MCF 10A (cell line): ENCODE results near the gene DGKI. TPM values are rescaled to one million over a fixed set of nuclear protein-coding genes. Genes with fewer than 3 reads are reported as not detected.

Experiments
- BruUV-seq: library from RNA; stranded (reverse); fragments of 400-500 nt; replicated peaks from 2 replicates; lab custom pipeline; 2021; lab: Mats Ljungman, UMichigan
- CTCF ChIA-PET: fragments of 300-600 bp; sonication (Branson Sonifier 250); formaldehyde crosslinking; extraction: SDS; loops from one replicate; lab custom pipeline; 2021; ENCODE audit warnings: antibody characterized with exemption, inconsistent platforms; lab: Yijun Ruan, JAX
- POLR2A ChIA-PET: fragments of 300-600, 350-650 bp; sonication (Branson Sonifier 250); formaldehyde crosslinking; extraction: SDS; loops from one replicate; lab custom pipeline; 2020; ENCODE audit warnings: antibody characterized with exemption, inconsistent platforms; lab: Yijun Ruan, JAX
- DNase-seq: peaks from one replicate; pipeline ENCODE4 v3.0.0-alpha.2; 2018; ENCODE audit not compliant: unreplicated experiment
- H3K27ac Mint-ChIP-seq: one replicate; pipeline ENCODE4 v1.8.0; 2022; ENCODE audit warnings: mild to moderate bottlenecking, low read depth, mixed read lengths; ENCODE audit not compliant: unreplicated experiment
- H3K27me3 Mint-ChIP-seq: one replicate; pipeline ENCODE4 v1.8.0; 2022; ENCODE audit warnings: mixed read lengths; ENCODE audit not compliant: insufficient read depth, unreplicated experiment
- H3K36me3 Mint-ChIP-seq: one replicate; pipeline ENCODE4 v1.8.0; 2022; ENCODE audit warnings: mild to moderate bottlenecking, moderate library complexity, mixed read lengths; ENCODE audit not compliant: insufficient read depth, unreplicated experiment
- H3K4me1 Mint-ChIP-seq: one replicate; pipeline ENCODE4 v1.8.0; 2022; ENCODE audit warnings: mixed read lengths; ENCODE audit not compliant: insufficient read depth, unreplicated experiment
- H3K4me3 Mint-ChIP-seq: one replicate; pipeline ENCODE4 v1.8.0; 2022; ENCODE audit warnings: mild to moderate bottlenecking, moderate library complexity, mixed read lengths; ENCODE audit not compliant: unreplicated experiment
- H3K9me3 Mint-ChIP-seq: one replicate; pipeline ENCODE4 v1.8.0; 2022; ENCODE audit warnings: mixed read lengths; ENCODE audit not compliant: unreplicated experiment
- CTCF ChIP-seq: fragments of 200-600 bp; IDR thresholded peaks from one replicate; pipeline ENCODE4 v1.8.0; 2022; ENCODE audit warnings: antibody characterized with exemption, mild to moderate bottlenecking; ENCODE audit not compliant: unreplicated experiment
- intact Hi-C: fragments of 100-400 bp; cut with micrococcal nuclease; formaldehyde crosslinking; loops from 2 replicates; pipeline ENCODE4 v1.14.1; 2022
- total RNA-seq: library from RNA; stranded (reverse); gene quantifications from 2 replicates; pipeline ENCODE4 v1.2.3, GENCODE V29; 2022

The DGKI gene
- total RNA-seq, 1 experiment from 2014 or later = 1.4 TPM

- BruUV-seq = no TSS peak
- no peak overlapping the region for H3K27ac Mint-ChIP-seq
- ChIA-PET CTCF (interaction anchor here (0.6 to 5.3 kb wide), 14 partner anchors 7 to 1919 kb away, joined by 3 to 38 read pairs (median 5); no protein-coding TSS in a partner anchor), POLR2A (no interaction called here)
- H3K4me1 Mint-ChIP-seq = no peaks in the 10 kb centered on the region
- H3K9me3 Mint-ChIP-seq = no peaks in the 10 kb centered on the region
- peaks cover 10% of the 10 kb centered on the region for H3K27me3 Mint-ChIP-seq
- H3K4me3 Mint-ChIP-seq = no peak overlapping the region
- no peak for DNase-seq
- intact Hi-C loops = loop anchor here (10.0 kb wide), 2 partner anchors 1786 to 1916 kb away; no protein-coding TSS in a partner anchor
- TF ChIP-seq CTCF = no peak
- no peaks in the 10 kb centered on the region for H3K36me3 Mint-ChIP-seq
Observed at GRCh38 chr7:137590756-137591305, 255.9 kb downstream of the DGKI start.

GRCh38 chr7:137590071-137590755 is 256.6 kb downstream of the DGKI start:
- TF ChIP-seq CTCF = no peak
- POLR2A ChIA-PET = no interaction called here
- H3K27ac Mint-ChIP-seq = no peak overlapping the region
- peaks cover 4% of the 10 kb centered on the region for H3K27me3 Mint-ChIP-seq
- H3K9me3 Mint-ChIP-seq = no peaks in the 10 kb centered on the region
- CTCF ChIA-PET = interaction anchor here (0.6 to 5.3 kb wide), 9 partner anchors 10 to 1918 kb away, joined by 3 to 38 read pairs (median 4); no protein-coding TSS in a partner anchor
- BruUV-seq = no TSS peak
- no peaks in the 10 kb centered on the region for H3K36me3 Mint-ChIP-seq
- H3K4me3 Mint-ChIP-seq = no peak overlapping the region
- intact Hi-C loops = loop anchor here (10.0 kb wide), 2 partner anchors 1785 to 1915 kb away; no protein-coding TSS in a partner anchor
- H3K4me1 Mint-ChIP-seq = no peaks in the 10 kb centered on the region
- DNase-seq = no peak

GRCh38 chr7:137587326-137587725 is 259.4 kb downstream of the DGKI start:
- no TSS peak for BruUV-seq
- Mint-ChIP-seq H3K4me1 (no peaks in the 10 kb centered on the region), H3K4me3 (no peak overlapping the region), H3K9me3 (no peaks in the 10 kb centered on the region), H3K27me3 (no peaks in the 10 kb centered on the region), H3K36me3 (no peaks in the 10 kb centered on the region), H3K27ac (no peak overlapping the region)
- no peak for TF ChIP-seq CTCF
- intact Hi-C loops = no loop called here
- ChIA-PET CTCF (no interaction called here), POLR2A (no interaction called here)
- no peak for DNase-seq

- POLR2A ChIA-PET = no interaction called here
- intact Hi-C loops = no loop called here
Observed at GRCh38 chr7:137585591-137585990, 261.2 kb downstream of the DGKI start.

More at GRCh38 chr7:137585591-137585990, 261.2 kb downstream of the DGKI start:
- Mint-ChIP-seq H3K36me3 (no peaks in the 10 kb centered on the region), H3K9me3 (no peaks in the 10 kb centered on the region), H3K4me3 (no peak overlapping the region), H3K4me1 (no peaks in the 10 kb centered on the region), H3K27ac (no peak overlapping the region), H3K27me3 (no peaks in the 10 kb centered on the region)
- no peak for DNase-seq
- no peak for TF ChIP-seq CTCF
- CTCF ChIA-PET = interaction anchor here (1.3 kb wide), 1 partner anchor 20 kb away, joined by 6 read pairs; no protein-coding TSS in a partner anchor
- BruUV-seq = no TSS peak
